Heart left ventricle (tissue), 16 donors: ENCODE data around the gene FSD1L. TPM values are rescaled to one million over a fixed set of nuclear protein-coding genes. Genes with fewer than 3 reads are reported as not detected.

Source experiments
- ATAC-seq, 4 donors: fragments of 200-7000 bp; cut with Tn5 transposase; one replicate each; pipeline ENCODE4 v1.9.1; 2020 to 2022; ENCODE audit warnings: moderate library complexity in 4 of 4, mild to moderate bottlenecking in 3 of 4, moderate number of reproducible peaks in 1 of 4
- DNase-seq, 5 donors: peaks; one replicate each; pipeline ENCODE4 v3.0.0-alpha.2; 2020
- H3K27ac ChIP-seq, 12 donors: fragments of 200-600 bp; sonication (generic) in 4 of 12; one replicate each; pipeline versions ENCODE4 v1.5.0 to v1.8.0; 2016 to 2022; ENCODE audit warnings: mild to moderate bottlenecking in 2 of 12
- H3K27me3 ChIP-seq, 9 donors: fragments of 200-600 bp; sonication (generic) in 2 of 9; one replicate each; pipeline versions ENCODE4 v1.5.1 to v1.8.0; 2016 to 2022; ENCODE audit warnings: mild to moderate bottlenecking in 3 of 9
- H3K36me3 ChIP-seq, 9 donors: fragments of 200-600 bp; sonication (generic) in 2 of 9; one replicate each; pipeline versions ENCODE4 v1.5.0 to v1.8.0; 2018 to 2022; ENCODE audit warnings: mild to moderate bottlenecking in 2 of 9
- H3K4me1 ChIP-seq, 12 donors: fragments of 200-600 bp; sonication (generic) in 4 of 12; one replicate each; pipeline versions ENCODE4 v1.5.0 to v1.8.0; 2016 to 2022; ENCODE audit warnings: mild to moderate bottlenecking in 3 of 12
- H3K4me3 ChIP-seq, 12 donors: fragments of 200-600 bp; sonication (generic) in 4 of 12; one replicate each; pipeline versions ENCODE4 v1.5.0 to v1.8.0; 2017 to 2022; ENCODE audit warnings: mild to moderate bottlenecking in 9 of 12, moderate library complexity in 4 of 12
- H3K9me3 ChIP-seq, 12 donors: fragments of 200-600 bp; sonication (generic) in 4 of 12; one replicate each; pipeline versions ENCODE4 v1.5.0 to v1.8.0; 2016 to 2022; ENCODE audit warnings: mild to moderate bottlenecking in 1 of 12
- POLR2A ChIP-seq, 2 donors: fragments of 450-650 bp; IDR thresholded peaks; one replicate each; pipeline ENCODE4 v1.6.1; 2017; ENCODE audit warnings: antibody characterized with exemption in 2 of 2, mild to moderate bottlenecking in 2 of 2, moderate library complexity in 2 of 2
- WGBS, 4 donors: extraction: QIAGEN DNeasy Blood & Tissue Kit in 2 of 4; methylation state at CpG; one replicate each; pipeline versions ENCODE4 v1.1.5 to v1.1.7; 2013 to 2018; 5-methylcytosine and 5-hydroxymethylcytosine counted together
- intact Hi-C, 10 donors: fragments of 100-400 bp; cut with DNase I; formaldehyde crosslinking; loops; one replicate each; pipeline versions ENCODE4 v1.11.1 to v1.14.2; 2022
- polyA plus RNA-seq, 2 donors: library from polyadenylated mRNA; stranded (reverse); fragments of 200-250 nt; gene quantifications; one replicate each; pipeline ENCODE4 v1.2.3, GENCODE V29; 2013
- total RNA-seq, 9 donors: library from RNA; depleted of rRNA in 2 of 9; stranded (reverse); fragments of >200 nt in 2 of 9; fragmentation: NEBNext Ultra II Directional in 3 of 9; extraction: Animal tissue kit (Norgen Biotek cat#: 25700) in 3 of 9; gene quantifications; one replicate each; pipeline versions ENCODE4 v1.1.0 to v1.2.4, GENCODE V29; 2016 to 2023
- TF ChIP-seq, protein P1 (sequence below), 12 donors: fragments of 200-600 bp; sonication (generic) in 4 of 12; IDR thresholded peaks; one replicate each; pipeline versions ENCODE4 v1.5.0 to v1.8.0; 2018 to 2022; ENCODE audit warnings: antibody characterized with exemption in 12 of 12, mild to moderate bottlenecking in 5 of 12
- donor health status: ischemic (EF 13 %, LVEDD 7.1; RV severe dilation, severe dysfunction).
- donor health status: healthy with polysubstance abuse.
- donor health status: DM: no; HTN: yes; CAD: no.
- donor health status: DM: no; HTN: no; CAD: no.
- donor health status: ischemic (EF 25% LVEDD 6.9; RV normal size, moderate dysfunction).
- donor health status: ischemic (EF 25% LVEDD 5.7; RV mildly dilated, moderate dysfunction).
- donor health status: healthy.
- donor health status: DM: yes; HTN: yes; CAD: no.
- donor health status: ischemic (EF 35%, LVEDD 5.7; RV mildly dilated, moderate dysfunction).
- donor health status: nonischemic (EF 11% LVEDD 7.7; RV severe dilation, severe dysfunction).
- donor health status: DM: yes; HTN: yes; CAD: no.
- donor health status: PGD.
- donor health status: ischemic (EF 29% LVEDD 5.4; RV normal size, mild dysfunction).
- donor health status: nonischemic (EF 23%, LVEDD 6.1; RV moderate dilation, normal function).

Gene FSD1L
- total and polyA plus RNA-seq, 11 donors = 2.1 to 14.0 (median 7.3) TPM

DNA sequence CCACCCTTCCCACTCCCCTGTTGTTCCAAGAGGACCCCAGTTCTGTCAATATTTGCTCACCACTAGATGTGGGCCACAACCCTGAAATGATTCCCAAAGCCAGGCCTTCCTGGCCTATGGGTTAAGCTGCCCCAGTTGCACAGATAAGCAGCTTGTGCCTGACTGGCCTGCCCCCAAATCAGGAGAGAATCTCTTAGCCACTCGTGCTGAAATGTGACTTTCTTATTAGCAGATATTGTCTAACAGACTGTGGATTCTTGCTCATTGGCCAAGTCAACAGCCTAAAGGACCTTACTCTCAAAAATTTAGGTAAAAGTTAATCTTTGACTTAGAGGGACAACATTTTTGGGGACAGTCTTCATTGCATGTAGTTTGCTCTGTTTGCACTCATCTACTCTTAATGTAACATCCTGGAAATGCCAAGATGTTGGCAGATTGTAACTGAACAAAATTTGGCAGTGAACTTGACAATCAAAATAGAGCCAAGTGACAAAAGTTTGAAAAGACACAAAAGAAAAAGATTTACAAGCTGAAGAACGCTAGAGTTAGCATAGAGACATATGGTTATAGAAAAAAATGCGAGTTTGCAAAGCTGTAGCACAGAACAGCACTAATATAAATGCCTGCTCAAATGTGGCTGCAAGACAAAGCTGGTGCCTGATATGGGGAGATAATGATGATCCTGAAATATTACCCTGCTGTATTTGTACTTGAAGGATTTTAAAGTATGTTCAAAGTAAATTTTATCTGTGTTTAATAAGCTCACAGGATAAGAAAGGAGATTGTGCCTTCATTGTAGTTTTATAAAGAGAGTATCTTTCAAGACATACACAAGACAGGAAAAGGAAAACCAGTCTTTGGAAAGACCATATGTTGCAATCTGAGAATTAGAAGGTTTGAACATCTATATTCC is 29.0 kb upstream of the FSD1L start:
- no peaks in the 10 kb centered on the region for H3K36me3 ChIP-seq
- no peaks in the 10 kb centered on the region for H3K27me3 ChIP-seq
- H3K9me3 ChIP-seq = no peaks in the 10 kb centered on the region
- intact Hi-C loops = loop anchor here (5.0 to 10.0 kb wide), 11 partner anchors 174 to 614 kb away; partner anchors contain the start of genes ABCA1 (in 6 of the 10) and SLC44A1 (in 1 of the 10)
- ATAC-seq (no peak), DNase-seq (no peak)
- no peak overlapping the region for H3K4me3 ChIP-seq
- 66 to 82% (median 73%) methylated on average over 3 of the region's 3 CpGs for WGBS, 4 donors
- H3K4me1 ChIP-seq = peaks cover 0 to 4% (median 0%) of the 10 kb centered on the region in 12 donors
- TF ChIP-seq, protein P1, sequence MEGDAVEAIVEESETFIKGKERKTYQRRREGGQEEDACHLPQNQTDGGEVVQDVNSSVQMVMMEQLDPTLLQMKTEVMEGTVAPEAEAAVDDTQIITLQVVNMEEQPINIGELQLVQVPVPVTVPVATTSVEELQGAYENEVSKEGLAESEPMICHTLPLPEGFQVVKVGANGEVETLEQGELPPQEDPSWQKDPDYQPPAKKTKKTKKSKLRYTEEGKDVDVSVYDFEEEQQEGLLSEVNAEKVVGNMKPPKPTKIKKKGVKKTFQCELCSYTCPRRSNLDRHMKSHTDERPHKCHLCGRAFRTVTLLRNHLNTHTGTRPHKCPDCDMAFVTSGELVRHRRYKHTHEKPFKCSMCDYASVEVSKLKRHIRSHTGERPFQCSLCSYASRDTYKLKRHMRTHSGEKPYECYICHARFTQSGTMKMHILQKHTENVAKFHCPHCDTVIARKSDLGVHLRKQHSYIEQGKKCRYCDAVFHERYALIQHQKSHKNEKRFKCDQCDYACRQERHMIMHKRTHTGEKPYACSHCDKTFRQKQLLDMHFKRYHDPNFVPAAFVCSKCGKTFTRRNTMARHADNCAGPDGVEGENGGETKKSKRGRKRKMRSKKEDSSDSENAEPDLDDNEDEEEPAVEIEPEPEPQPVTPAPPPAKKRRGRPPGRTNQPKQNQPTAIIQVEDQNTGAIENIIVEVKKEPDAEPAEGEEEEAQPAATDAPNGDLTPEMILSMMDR (IDR thresholded peaks at IDR 0.05) = no peak
- TF ChIP-seq POLR2A (IDR thresholded peaks at IDR 0.05) = no peak
- H3K27ac ChIP-seq = no peak overlapping the region

DNA sequence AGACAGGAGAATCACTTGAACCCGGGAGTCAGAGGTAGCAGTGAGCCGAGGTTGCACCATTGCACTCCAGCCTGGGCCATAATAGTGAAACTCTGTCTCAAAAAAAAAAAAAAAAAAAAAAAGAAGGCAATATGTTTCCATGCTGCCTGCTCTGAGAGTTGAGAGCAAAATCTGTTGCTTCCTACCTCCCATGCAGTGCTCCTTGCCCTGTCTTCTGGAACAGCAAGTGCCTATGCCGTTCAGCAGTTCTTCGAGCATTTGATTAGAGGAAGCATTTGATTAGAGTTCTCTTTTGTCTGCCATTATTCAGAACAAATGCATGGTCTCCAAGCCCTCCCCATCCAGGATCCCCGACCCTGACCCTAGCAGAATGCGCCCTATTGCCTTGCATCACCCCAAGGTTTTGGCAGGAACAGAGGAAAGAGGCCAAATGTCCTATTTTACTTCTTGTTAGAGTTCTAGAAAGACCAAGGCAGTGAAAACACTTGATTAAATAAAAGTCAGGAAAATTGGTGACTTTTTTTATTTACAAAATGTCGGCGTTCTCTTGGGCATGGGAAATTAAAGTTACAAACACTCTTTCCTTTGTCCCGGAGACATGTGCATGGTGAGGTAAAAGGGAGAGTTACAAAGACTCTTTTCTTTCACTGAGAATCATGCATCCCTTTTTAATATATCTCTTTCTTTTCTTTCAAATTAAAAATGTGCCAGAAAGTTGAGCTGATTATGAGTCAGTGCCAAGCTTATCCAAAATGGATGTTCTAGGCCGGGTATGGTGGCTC is 27.8 kb upstream of the FSD1L start:
- 85 to 92% (median 91%) methylated on average over 10 of the region's 10 CpGs for WGBS, 4 donors
- H3K27ac ChIP-seq = no peak overlapping the region
- DNase-seq (no peak), ATAC-seq (no peak)
- H3K4me3 ChIP-seq = no peak overlapping the region
- intact Hi-C loops = loop anchor here (5.0 to 10.0 kb wide), 13 partner anchors 55 to 615 kb away; partner anchors contain the start of genes ABCA1 (in 6 of the 10), FKTN (in 2 of the 10) and SLC44A1 (in 1 of the 10)
- H3K4me1 ChIP-seq = peaks cover 0 to 4% (median 0%) of the 10 kb centered on the region in 12 donors
- no peak for TF ChIP-seq POLR2A (IDR thresholded peaks at IDR 0.05)
- TF ChIP-seq, protein P1 (IDR thresholded peaks at IDR 0.05) = no peak
- H3K27me3 ChIP-seq = no peaks in the 10 kb centered on the region
- no peaks in the 10 kb centered on the region for H3K9me3 ChIP-seq
- no peaks in the 10 kb centered on the region for H3K36me3 ChIP-seq

DNA sequence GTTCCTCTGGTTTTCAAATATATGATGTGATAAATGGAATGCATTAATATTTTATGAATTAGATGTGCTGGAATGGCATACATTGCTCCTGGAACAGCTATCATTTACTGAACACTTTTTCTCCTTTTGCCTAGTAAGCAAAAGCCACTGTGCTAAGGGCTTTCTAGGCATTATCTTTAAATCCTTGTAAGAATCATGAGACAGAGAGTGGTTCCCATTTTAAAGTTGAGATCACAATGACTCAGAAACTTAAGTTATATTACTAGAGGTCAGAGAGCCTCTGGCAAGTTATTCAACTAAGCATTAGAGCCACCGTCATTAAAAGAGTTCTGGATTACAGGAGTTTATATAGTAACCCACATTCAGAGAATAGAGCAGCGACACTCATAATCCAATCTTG is 26.7 kb upstream of the FSD1L start:
- Histone ChIP-seq H3K4me1 (no peaks in the 10 kb centered on the region), H3K9me3 (no peaks in the 10 kb centered on the region), H3K27me3 (no peaks in the 10 kb centered on the region), H3K27ac (no peak overlapping the region), H3K36me3 (no peaks in the 10 kb centered on the region), H3K4me3 (no peak overlapping the region)
- WGBS, 4 donors = 95 to 99% (median 98%) methylated on average over 2 of the region's 2 CpGs
- no peak for TF ChIP-seq POLR2A (IDR thresholded peaks at IDR 0.05)
- TF ChIP-seq, protein P1 (IDR thresholded peaks at IDR 0.05) = no peak
- ATAC-seq (no peak), DNase-seq (no peak)
- intact Hi-C loops = loop anchor here in 4 of 10 donors (10.0 kb wide), 2 partner anchors 54 to 134 kb away; partner anchors contain the start of gene FKTN (in 2 of the 4)
